ENCODE data around the gene SDHA.
"Not testable (repeated sequence)": the region's sequence is repeated elsewhere in the genome, so short reads cannot be mapped to it uniquely, and the experiment has no call there.

SDHA gene

GRCh38 chr5:198516-199196 is 19.5 kb upstream of the SDHA start:
- no peak for DNase-seq

GRCh38 chr5:199197-199949 is 18.7 kb upstream of the SDHA start:
- no peak for DNase-seq

GRCh38 chr5:199950-200645 is 18.0 kb upstream of the SDHA start:
- DNase-seq, result no peak

- DNase-seq, result no peak
These were observed 17.1 kb upstream of the SDHA start for GRCh38 chr5:200985-201384.

GRCh38 chr5:201672-202071 is 16.4 kb upstream of the SDHA start:
- DNase-seq, result no peak

- no peak for DNase-seq
These were observed 14.7 kb upstream of the SDHA start for GRCh38 chr5:203246-203930.

GRCh38 chr5:204001-204400 is 14.1 kb upstream of the SDHA start:
- no peak for DNase-seq

- no peak for DNase-seq
These were observed 13.7 kb upstream of the SDHA start for GRCh38 chr5:204462-204861.

- DNase-seq, result no peak
These were observed 13.0 kb upstream of the SDHA start for GRCh38 chr5:204966-205670.

GRCh38 chr5:206406-206805 is 11.7 kb upstream of the SDHA start:
- DNase-seq, result no peak

- DNase-seq, result no peak
These were observed 11.1 kb upstream of the SDHA start for GRCh38 chr5:206927-207536.

GRCh38 chr5:207599-207998 is 10.5 kb upstream of the SDHA start:
- no peak for DNase-seq

- no peak for DNase-seq
These were observed 9.5 kb upstream of the SDHA start for GRCh38 chr5:208449-209114.

- no peak for DNase-seq
These were observed 4.2 kb upstream of the SDHA start for GRCh38 chr5:213803-214395.

GRCh38 chr5:215256-215655 is 2.9 kb upstream of the SDHA start:
- not testable (repeated sequence) for DNase-seq

- not testable (repeated sequence) for DNase-seq
These were observed 2.0 kb upstream of the SDHA start for GRCh38 chr5:216076-216475.

- DNase-seq, result peak; percentile 58
These were observed 554 bp downstream of the SDHA start for GRCh38 chr5:218457-219291.

GRCh38 chr5:219460-219863 is 1.3 kb downstream of the SDHA start:
- DNase-seq, result no peak

- DNase-seq, result no peak
These were observed 1.9 kb downstream of the SDHA start for GRCh38 chr5:219991-220390.

Data from NCI-H748 treated with DMSO at 0.1 percent for 48 hours (cell line).